ENCODE results near the gene PSORS1C1. TPM values are rescaled to one million over a fixed set of nuclear protein-coding genes. Genes with fewer than 3 reads are reported as not detected.

Gene PSORS1C1
- total RNA-seq, 3 donors from 2014 or later = 2.4 to 11.1 (median 4.6) TPM

- Histone ChIP-seq H3K4me3 (no peak overlapping the region), H3K9me3 (no peaks in the 10 kb centered on the region), H3K4me1 (ENCODE audit: low read depth) (peaks cover 13% of the 10 kb centered on the region), H3K36me3 (ENCODE audit: low read depth) (no peaks in the 10 kb centered on the region)
- ATAC-seq (no peak), DNase-seq (no peak)
- intact Hi-C loops (cut with DNase I, micrococcal nuclease) = no loop called here
- TF ChIP-seq CTCF (IDR thresholded peaks at IDR 0.05) = no peak
Observed at GRCh38 chr6:31111712-31112111, 2.9 kb upstream of the PSORS1C1 start.

DNA sequence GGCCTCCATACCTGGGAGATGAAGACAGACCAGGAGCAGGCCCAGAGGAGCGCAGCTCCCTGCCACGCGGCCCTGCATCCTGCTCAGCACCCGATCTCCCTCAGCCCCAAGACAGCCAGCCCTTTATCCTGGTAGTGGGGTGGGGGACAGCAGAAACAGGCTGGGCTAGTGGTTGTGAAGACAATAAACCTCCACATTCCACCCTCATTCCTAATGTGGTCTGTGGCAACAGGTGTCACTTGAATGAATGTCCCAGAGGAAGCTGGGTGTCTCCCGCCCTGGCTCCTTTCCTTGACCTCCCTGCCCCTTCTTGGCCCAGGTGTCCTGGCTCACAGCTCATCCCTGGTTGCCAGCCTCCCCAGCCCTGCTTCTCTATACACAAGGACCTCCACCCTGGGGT, 2.1 kb upstream of the PSORS1C1 start, which contains the start of gene C6orf15:
TSS of gene C6orf15 (minus strand) at position 98 of the 400 bp plus-strand sequence. CDS start at position 78, 20 bp downstream.
- TF ChIP-seq CTCF (IDR thresholded peaks at IDR 0.05) = no peak
- ATAC-seq = no peak
- intact Hi-C loops (cut with DNase I, micrococcal nuclease) = no loop called here

GRCh38 chr6:31113861-31114540, 599 bp upstream of the PSORS1C1 start:
- H3K9me3 ChIP-seq = no peaks in the 10 kb centered on the region
- peaks cover 13% of the 10 kb centered on the region for H3K4me1 ChIP-seq (ENCODE audit: low read depth)
- intact Hi-C loops (cut with DNase I, micrococcal nuclease) = no loop called here
- no peaks in the 10 kb centered on the region for H3K36me3 ChIP-seq (ENCODE audit: low read depth)
- ATAC-seq = no peak
- TF ChIP-seq CTCF (IDR thresholded peaks at IDR 0.05) = no peak
- no peak overlapping the region for H3K4me3 ChIP-seq
- no peak for DNase-seq

More for the DNA sequence above, 2.1 kb upstream of the PSORS1C1 start, which contains the start of gene C6orf15:
- H3K9me3 ChIP-seq = no peaks in the 10 kb centered on the region
- H3K4me1 ChIP-seq (ENCODE audit: low read depth) = peaks cover 13% of the 10 kb centered on the region
- no peak within 1 kb of the TSS for H3K4me3 ChIP-seq
- DNase-seq = no peak
- H3K36me3 ChIP-seq (ENCODE audit: low read depth) = no peaks in the 10 kb centered on the region

DNA sequence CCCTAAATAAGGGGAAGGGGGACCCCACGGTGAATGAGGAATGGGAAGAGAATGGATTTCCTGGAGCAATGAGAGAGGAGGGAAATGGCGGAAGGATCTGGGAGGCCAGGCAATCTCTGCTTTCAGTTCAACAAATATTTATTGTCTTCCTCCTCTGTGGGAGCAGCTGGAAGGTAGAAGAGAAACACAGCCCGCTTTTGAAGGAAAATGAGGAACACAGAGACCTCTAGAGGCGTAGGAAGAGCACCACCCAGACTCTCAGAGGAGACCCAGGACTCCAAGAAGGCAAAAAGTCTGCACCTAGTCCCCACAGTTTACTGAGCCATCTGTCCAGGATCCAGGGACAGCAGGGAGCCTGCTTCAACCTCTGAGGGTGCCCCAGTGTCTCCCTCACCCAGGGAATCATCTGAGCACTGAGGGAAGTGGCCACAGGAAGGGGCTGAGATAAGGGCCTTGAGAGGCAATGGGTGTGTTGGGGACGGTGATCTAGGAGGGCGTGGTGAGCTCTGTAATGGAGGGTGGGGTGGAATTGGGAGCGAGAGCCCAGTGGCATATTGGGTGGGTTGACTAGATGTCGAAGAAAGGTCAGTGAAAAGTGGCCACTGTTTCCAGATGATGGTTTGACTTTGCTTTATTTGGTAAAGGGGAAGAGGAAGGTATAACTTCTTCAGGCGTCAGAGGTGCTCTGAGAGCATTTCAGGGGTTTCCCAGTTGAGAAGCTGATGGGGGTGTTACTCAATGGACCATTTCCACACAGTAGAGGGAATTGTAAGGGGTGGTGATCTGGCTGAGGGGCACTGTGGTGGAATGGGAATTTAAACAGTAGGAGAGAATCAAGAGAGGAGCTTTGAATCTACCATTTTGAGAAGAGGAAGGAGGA, 610 bp downstream of the PSORS1C1 start:
- Histone ChIP-seq H3K4me1 (ENCODE audit: low read depth) (peaks cover 13% of the 10 kb centered on the region), H3K4me3 (no peak overlapping the region), H3K9me3 (no peaks in the 10 kb centered on the region), H3K36me3 (ENCODE audit: low read depth) (no peaks in the 10 kb centered on the region)
- intact Hi-C loops (cut with DNase I, micrococcal nuclease) = no loop called here
- peak; percentile 62 for ATAC-seq
- TF ChIP-seq CTCF (IDR thresholded peaks at IDR 0.05) = no peak
- no peak for DNase-seq

DNA sequence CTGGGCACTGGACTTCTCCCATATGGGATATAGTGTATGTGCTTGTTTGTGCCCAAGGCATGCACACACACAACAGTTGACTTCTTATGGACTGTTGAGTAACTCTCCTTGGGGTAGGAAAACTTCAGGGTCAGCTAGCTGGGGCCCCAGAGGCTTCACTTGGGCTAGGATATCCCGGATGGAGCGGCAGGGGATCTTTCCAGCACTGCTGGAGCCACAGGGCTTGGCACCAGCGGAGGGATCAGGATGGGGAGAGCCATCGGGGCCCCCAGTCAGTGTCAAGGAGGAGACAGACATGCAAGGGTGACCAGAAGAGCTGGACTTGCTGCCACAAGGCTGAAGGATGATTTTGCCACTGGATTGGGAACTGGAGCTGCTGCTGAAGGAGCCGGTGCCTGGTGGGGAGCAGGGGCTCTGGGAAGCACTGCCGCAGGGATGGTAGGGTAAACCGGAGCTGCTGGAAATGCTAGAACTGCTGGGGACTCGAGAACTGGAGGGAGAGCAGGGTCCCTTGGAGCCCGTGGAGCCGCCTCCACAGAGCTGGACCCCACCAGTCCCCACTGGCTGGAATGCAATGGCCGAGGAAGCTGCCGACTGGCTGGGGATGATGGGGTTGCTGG, 1.5 kb downstream of the PSORS1C1 start:
- H3K4me1 ChIP-seq (ENCODE audit: low read depth) = peaks cover 13% of the 10 kb centered on the region
- intact Hi-C loops (cut with DNase I, micrococcal nuclease) = no loop called here
- no peak for ATAC-seq
- no peaks in the 10 kb centered on the region for H3K9me3 ChIP-seq
- no peak for DNase-seq
- no peak overlapping the region for H3K4me3 ChIP-seq
- TF ChIP-seq CTCF (IDR thresholded peaks at IDR 0.05) = no peak
- H3K36me3 ChIP-seq (ENCODE audit: low read depth) = no peaks in the 10 kb centered on the region
